Activated T-cell treated with anti-CD3 and anti-CD28 coated beads, Interleukin-2, amount 50 U/mL, for 1 hour (primary cell): ENCODE measurements around the gene CDT1.

ENCODE experiments used
- DNase-seq: peaks from one replicate; pipeline ENCODE4 v3.0.0-alpha.2; 2020

Gene CDT1

GRCh38 chr16:88806491-88807111, 3.0 kb downstream of the CDT1 start:
- no peak for DNase-seq

GRCh38 chr16:88807142-88807625, 3.6 kb downstream of the CDT1 start:
- no peak for DNase-seq

GRCh38 chr16:88807626-88808453, 4.3 kb downstream of the CDT1 start:
- no peak for DNase-seq

GRCh38 chr16:88809068-88809675, 5.6 kb downstream of the CDT1 start:
- no peak for DNase-seq

- DNase-seq: no peak
Observed at GRCh38 chr16:88809676-88810165, 6.1 kb downstream of the CDT1 start.

GRCh38 chr16:88810166-88810911, 6.8 kb downstream of the CDT1 start:
- DNase-seq: no peak

- no peak for DNase-seq
Observed at GRCh38 chr16:88810912-88811768, 7.6 kb downstream of the CDT1 start.

- DNase-seq: peak; percentile 100
Observed at GRCh38 chr16:88811769-88812512, 8.4 kb downstream of the CDT1 start, which contains the start of gene APRT. Gene APRT, minus strand, starts transcription at chr16:88811928. Its CDS starts 29 bp downstream, at chr16:88811899.

- no peak for DNase-seq
Observed at GRCh38 chr16:88812513-88813268, 9.1 kb downstream of the CDT1 start.

- DNase-seq: no peak
Observed at GRCh38 chr16:88813269-88814143, 9.9 kb downstream of the CDT1 start.

- no peak for DNase-seq
Observed at GRCh38 chr16:88814144-88814502, 10.5 kb downstream of the CDT1 start.

- no peak for DNase-seq
Observed at GRCh38 chr16:88815227-88815626, 11.6 kb downstream of the CDT1 start.

- peak; percentile 70 for DNase-seq
Observed at GRCh38 chr16:88815901-88816589, 12.5 kb downstream of the CDT1 start.

GRCh38 chr16:88816736-88817535, 13.3 kb downstream of the CDT1 start:
- no peak for DNase-seq

GRCh38 chr16:88817785-88818574, 14.4 kb downstream of the CDT1 start:
- no peak for DNase-seq

- DNase-seq: no peak
Observed at GRCh38 chr16:88818575-88818874, 14.9 kb downstream of the CDT1 start.

GRCh38 chr16:88819126-88819525, 15.5 kb downstream of the CDT1 start:
- no peak for DNase-seq
